ENCODE measurements around the gene PSMD9. TPM values are rescaled to one million over a fixed set of nuclear protein-coding genes. Genes with fewer than 3 reads are reported as not detected.

The PSMD9 gene
- total RNA-seq, 1 experiment from 2014 or later: 64.8 TPM

DNA sequence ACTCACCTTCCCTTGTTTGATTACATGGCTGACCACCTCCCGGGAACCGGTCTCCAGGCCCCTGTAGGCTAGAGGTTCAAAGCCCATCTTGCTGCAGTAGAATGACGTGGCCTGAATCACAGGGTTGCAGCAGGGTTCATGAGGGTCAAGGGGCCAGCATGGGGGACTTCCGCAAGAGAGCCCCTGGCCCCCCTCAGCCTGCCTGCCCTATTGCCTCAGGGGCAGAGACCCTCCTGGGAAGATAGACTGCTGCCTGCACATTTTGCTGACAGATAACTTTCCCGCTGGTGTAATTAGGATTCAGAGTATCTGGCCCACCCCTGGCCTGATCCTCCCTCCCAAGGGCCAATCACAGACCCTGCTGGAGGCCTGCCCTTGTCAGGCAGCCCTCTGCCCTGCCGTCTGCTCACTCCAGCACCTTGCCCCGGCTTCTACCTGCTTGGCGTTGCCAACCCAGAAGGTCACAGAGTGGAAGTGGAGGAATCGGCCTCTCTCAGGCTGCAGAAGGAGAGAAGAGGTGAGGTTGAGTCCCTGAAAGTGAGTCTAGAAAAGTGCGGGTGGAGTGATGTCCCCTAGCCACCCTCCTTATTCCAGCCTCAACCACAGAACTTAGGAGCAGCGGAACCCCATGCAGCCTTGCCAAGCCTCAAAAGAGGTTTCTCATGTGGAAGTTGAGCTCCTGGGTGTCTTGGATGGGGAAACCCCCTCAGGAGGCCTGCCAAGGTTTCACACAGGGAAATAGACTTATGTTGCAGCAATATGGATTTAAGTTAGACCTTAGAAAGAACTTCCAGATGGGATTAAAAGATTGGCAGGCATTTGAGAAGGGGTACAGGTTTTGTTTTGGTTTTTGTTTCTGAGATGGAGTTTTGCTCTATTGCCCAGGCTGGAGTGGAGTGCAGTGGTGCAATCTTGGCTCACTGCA, 31.0 kb upstream of the PSMD9 start:
- Histone ChIP-seq H3K4me2 (no peak overlapping the region), H2AFZ (no peak overlapping the region), H3K36me3 (ENCODE audit: low read depth) (no peaks in the 10 kb centered on the region), H4K20me1 (ENCODE audit: insufficient read depth) (no peaks in the 10 kb centered on the region), H3K9me3 (ENCODE audit: insufficient read depth, low read depth) (no peaks in the 10 kb centered on the region), H3K4me1 (replicated peaks; ENCODE audit: insufficient read depth) (no peaks in the 10 kb centered on the region), H3K27ac (no peak overlapping the region), H3K27me3 (ENCODE audit: insufficient read depth, low read depth) (no peaks in the 10 kb centered on the region), H3K79me2 (ENCODE audit: low read depth) (no peaks in the 10 kb centered on the region), H3K4me3 (no peak overlapping the region), H3F3A (ENCODE audit: insufficient read depth, low read depth) (no peaks in the 10 kb centered on the region), H3K9me2 (ENCODE audit: insufficient read depth) (no peaks in the 10 kb centered on the region)
- DNase-seq: no peak
- TF ChIP-seq, protein P1, sequence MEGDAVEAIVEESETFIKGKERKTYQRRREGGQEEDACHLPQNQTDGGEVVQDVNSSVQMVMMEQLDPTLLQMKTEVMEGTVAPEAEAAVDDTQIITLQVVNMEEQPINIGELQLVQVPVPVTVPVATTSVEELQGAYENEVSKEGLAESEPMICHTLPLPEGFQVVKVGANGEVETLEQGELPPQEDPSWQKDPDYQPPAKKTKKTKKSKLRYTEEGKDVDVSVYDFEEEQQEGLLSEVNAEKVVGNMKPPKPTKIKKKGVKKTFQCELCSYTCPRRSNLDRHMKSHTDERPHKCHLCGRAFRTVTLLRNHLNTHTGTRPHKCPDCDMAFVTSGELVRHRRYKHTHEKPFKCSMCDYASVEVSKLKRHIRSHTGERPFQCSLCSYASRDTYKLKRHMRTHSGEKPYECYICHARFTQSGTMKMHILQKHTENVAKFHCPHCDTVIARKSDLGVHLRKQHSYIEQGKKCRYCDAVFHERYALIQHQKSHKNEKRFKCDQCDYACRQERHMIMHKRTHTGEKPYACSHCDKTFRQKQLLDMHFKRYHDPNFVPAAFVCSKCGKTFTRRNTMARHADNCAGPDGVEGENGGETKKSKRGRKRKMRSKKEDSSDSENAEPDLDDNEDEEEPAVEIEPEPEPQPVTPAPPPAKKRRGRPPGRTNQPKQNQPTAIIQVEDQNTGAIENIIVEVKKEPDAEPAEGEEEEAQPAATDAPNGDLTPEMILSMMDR (conservative IDR thresholded peaks at IDR 0.05): no peak
- no peak for TF ChIP-seq EZH2 (IDR thresholded peaks at IDR 0.05; ENCODE audit: low read depth)
- POLR2A ChIA-PET (ENCODE audit: unreplicated experiment): no interaction called here
- CTCF ChIA-PET: interaction anchor here (0.6 kb wide), 1 partner anchor 13 kb away, joined by 3 read pairs; no protein-coding TSS in a partner anchor
- intact Hi-C loops (cut with micrococcal nuclease; ENCODE audit: unreplicated experiment): no loop called here
- no TSS peak for BruUV-seq (replicated peaks)

DNA sequence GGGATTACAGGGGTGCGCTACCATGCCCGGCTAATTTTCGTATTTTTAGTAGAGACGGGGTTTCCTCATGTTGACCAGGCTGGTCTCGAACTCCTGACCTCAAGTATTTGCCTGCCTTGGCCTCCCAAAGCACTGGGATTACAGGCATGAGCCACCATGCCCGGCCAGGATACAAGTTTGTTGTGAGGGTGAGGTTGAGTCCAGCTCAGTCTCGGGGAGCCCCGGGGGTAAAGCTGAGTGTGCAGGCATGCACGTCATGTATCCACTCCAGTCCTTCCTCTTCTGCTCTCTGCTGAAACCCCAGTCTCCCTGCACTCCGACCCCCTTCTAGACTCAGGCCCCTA, 30.3 kb upstream of the PSMD9 start:
- Histone ChIP-seq H3F3A (ENCODE audit: insufficient read depth, low read depth) (no peaks in the 10 kb centered on the region), H3K9me3 (ENCODE audit: insufficient read depth, low read depth) (no peaks in the 10 kb centered on the region), H3K4me2 (no peak overlapping the region), H3K79me2 (ENCODE audit: low read depth) (no peaks in the 10 kb centered on the region), H3K27me3 (ENCODE audit: insufficient read depth, low read depth) (no peaks in the 10 kb centered on the region), H3K9me2 (ENCODE audit: insufficient read depth) (no peaks in the 10 kb centered on the region), H3K4me1 (replicated peaks; ENCODE audit: insufficient read depth) (no peaks in the 10 kb centered on the region), H3K27ac (no peak overlapping the region), H3K36me3 (ENCODE audit: low read depth) (no peaks in the 10 kb centered on the region), H3K4me3 (no peak overlapping the region), H2AFZ (no peak overlapping the region), H4K20me1 (ENCODE audit: insufficient read depth) (no peaks in the 10 kb centered on the region)
- CTCF ChIA-PET: interaction anchor here (0.6 kb wide), 1 partner anchor 14 kb away, joined by 3 read pairs; no protein-coding TSS in a partner anchor
- POLR2A ChIA-PET (ENCODE audit: unreplicated experiment): no interaction called here
- TF ChIP-seq, protein P1 (conservative IDR thresholded peaks at IDR 0.05): no peak
- no peak for TF ChIP-seq EZH2 (IDR thresholded peaks at IDR 0.05; ENCODE audit: low read depth)
- DNase-seq: no peak
- BruUV-seq (replicated peaks): no TSS peak
- intact Hi-C loops (cut with micrococcal nuclease; ENCODE audit: unreplicated experiment): no loop called here

DNA sequence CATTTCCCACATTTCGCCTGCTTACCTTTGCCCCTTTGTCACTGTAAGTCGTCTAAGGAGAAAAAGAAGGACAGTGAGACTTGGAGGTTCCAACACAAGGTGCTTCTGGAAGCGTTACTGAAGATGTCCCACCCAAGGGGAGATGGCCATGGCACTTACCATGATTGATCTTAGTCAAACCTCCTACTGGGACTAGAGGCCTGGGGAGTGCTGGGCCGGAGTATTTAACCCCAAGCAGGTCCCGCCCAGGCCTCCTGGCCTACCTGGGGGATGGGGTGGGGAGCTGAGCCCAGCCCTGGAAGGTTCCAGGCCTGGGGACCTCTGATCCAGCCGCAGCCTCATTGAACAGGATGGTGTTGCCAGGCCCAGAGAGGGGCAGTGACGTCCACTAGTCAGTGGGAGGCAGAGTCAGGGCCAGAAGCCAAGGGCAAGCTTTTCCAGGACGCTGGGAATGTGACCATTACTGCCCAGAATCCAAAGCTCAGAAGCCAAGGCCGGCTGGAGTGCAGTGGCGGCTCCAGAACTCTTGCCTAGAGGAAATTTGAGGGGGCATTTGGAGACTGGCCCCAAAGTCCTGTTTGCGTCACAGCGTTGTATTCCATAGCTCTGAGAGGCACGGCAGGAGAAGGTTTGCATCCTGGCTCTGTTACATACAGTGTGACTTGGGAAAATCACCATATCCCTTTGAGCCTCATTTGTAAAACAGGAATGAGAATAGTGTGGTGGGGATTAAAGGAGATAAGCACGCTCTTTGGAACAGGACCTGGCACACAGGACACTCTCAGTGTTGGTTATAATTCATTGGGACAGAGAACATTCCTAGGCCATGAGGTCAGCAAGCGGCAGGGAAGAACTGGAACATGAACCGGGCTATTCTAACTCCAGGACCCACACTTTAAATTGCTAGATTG, 29.7 kb upstream of the PSMD9 start, which contains the start of gene HPD:
HPD (minus strand) TSS at position 198 of the 911 bp plus-strand sequence; CDS start at position 162, 36 bp downstream.
- H3K27ac ChIP-seq: no peak within 1 kb of the TSS
- no peak within 1 kb of the TSS for H3K4me3 ChIP-seq
- no peaks in the 10 kb centered on the region for H3K27me3 ChIP-seq (ENCODE audit: insufficient read depth, low read depth)
- H3K36me3 ChIP-seq (ENCODE audit: low read depth): no peaks in the 10 kb centered on the region
- H3K4me2 ChIP-seq: no peak within 1 kb of the TSS
- intact Hi-C loops (cut with micrococcal nuclease; ENCODE audit: unreplicated experiment): no loop called here
- H2AFZ ChIP-seq: no peak within 1 kb of the TSS
- H3K4me1 ChIP-seq (replicated peaks; ENCODE audit: insufficient read depth): no peaks in the 10 kb centered on the region
- H4K20me1 ChIP-seq (ENCODE audit: insufficient read depth): no peaks in the 10 kb centered on the region
- H3F3A ChIP-seq (ENCODE audit: insufficient read depth, low read depth): no peaks in the 10 kb centered on the region
- H3K79me2 ChIP-seq (ENCODE audit: low read depth): no peaks in the 10 kb centered on the region
- no TSS peak for BruUV-seq (replicated peaks)
- H3K9me3 ChIP-seq (ENCODE audit: insufficient read depth, low read depth): no peaks in the 10 kb centered on the region
- POLR2A ChIA-PET (ENCODE audit: unreplicated experiment): no interaction called here
- CTCF ChIA-PET: interaction anchor here (0.7 kb wide), 1 partner anchor 12 kb away, joined by 3 read pairs; no protein-coding TSS in a partner anchor
- TF ChIP-seq EZH2 (IDR thresholded peaks at IDR 0.05; ENCODE audit: low read depth): no peak
- TF ChIP-seq, protein P1 (conservative IDR thresholded peaks at IDR 0.05): no peak
- H3K9me2 ChIP-seq (ENCODE audit: insufficient read depth): no peaks in the 10 kb centered on the region
- peak; percentile 40 to 55 for DNase-seq
